H1 (cell line): ENCODE measurements around the gene PIK3R5. TPM values are rescaled to one million over a fixed set of nuclear protein-coding genes. Genes with fewer than 3 reads are reported as not detected.

ENCODE experiments used
- CTCF ChIA-PET: fragments of 300-600 bp; sonication (Branson Sonifier 250); formaldehyde crosslinking; loops from one replicate; lab custom pipeline; 2021; ENCODE audit not compliant: partially characterized antibody; lab: Charles Lee
- POLR2A ChIA-PET: fragments of 300-600 bp; sonication (Branson Sonifier 250); formaldehyde crosslinking; loops from one replicate; lab custom pipeline; 2021; ENCODE audit warnings: inconsistent platforms; ENCODE audit not compliant: partially characterized antibody; lab: Charles Lee
- DNase-seq, 2 experiments: peaks; one replicate each; pipeline versions ENCODE4 v3.0.0 to v3.0.0-alpha.2; 2010 to 2022; ENCODE audit warnings: low spot score in 2 of 2, low read depth in 1 of 2, mixed read lengths in 1 of 2
- FAIRE-seq: peaks from 2 replicates; lab custom pipeline; 2011; peaks lifted over from hg19 to GRCh38; lab: Jason Lieb, UNC
- H2AFZ ChIP-seq: 2 replicates; pipeline ENCODE4 v1.8.1; 2012; ENCODE audit warnings: low read length, inconsistent platforms
- H2AK5ac ChIP-seq: 2 replicates; pipeline ENCODE4 v1.6.1; 2013; ENCODE audit warnings: low read depth, low read length
- H2BK120ac ChIP-seq: replicated peaks from 2 replicates; pipeline ENCODE3; 2013; ENCODE audit warnings: low read depth, low read length, inconsistent platforms
- H2BK12ac ChIP-seq: 2 replicates; pipeline ENCODE4 v1.6.1; 2013; ENCODE audit warnings: low read depth, low read length
- H2BK15ac ChIP-seq: 2 replicates; pipeline ENCODE4 v1.6.1; 2013; ENCODE audit warnings: low read length
- H2BK20ac ChIP-seq: 2 replicates; pipeline ENCODE4 v1.6.1; 2013; ENCODE audit warnings: low read length
- H2BK5ac ChIP-seq: 2 replicates; pipeline ENCODE4 v1.6.1; 2013; ENCODE audit warnings: low read depth, low read length
- H3K14ac ChIP-seq: 2 replicates; pipeline ENCODE4 v1.6.1; 2013; ENCODE audit warnings: inconsistent platforms; ENCODE audit not compliant: insufficient read length
- H3K18ac ChIP-seq: 2 replicates; pipeline ENCODE4 v1.6.1; 2013; ENCODE audit warnings: low read length; ENCODE audit errors: extremely low read depth
- H3K23ac ChIP-seq: 2 replicates; pipeline ENCODE4 v1.6.1; 2013; ENCODE audit warnings: inconsistent platforms; ENCODE audit not compliant: insufficient read length
- H3K23me2 ChIP-seq: 2 replicates; pipeline ENCODE4 v1.6.1; 2013; ENCODE audit warnings: low read depth, low read length
- H3K27ac ChIP-seq: 2 replicates; pipeline ENCODE4 v1.6.1; 2011; ENCODE audit warnings: low read depth, low read length, inconsistent platforms
- H3K27me3 ChIP-seq, 4 experiments: replicated peaks in 1 of 4; 1 replicate in 1 of 4; 2 replicates in 3 of 4; pipeline versions ENCODE4 v1.6.1 to v1.8.1; 2011 to 2013; ENCODE audit warnings: low read length in 3 of 4, mild to moderate bottlenecking in 3 of 4, inconsistent platforms in 2 of 4, mixed read lengths in 2 of 4, moderate library complexity in 1 of 4; ENCODE audit not compliant: control insufficient read depth in 3 of 4, insufficient read depth in 3 of 4; ENCODE audit errors: extremely low read depth in 1 of 4
- H3K36me3 ChIP-seq, 4 experiments: 2 replicates each; pipeline versions ENCODE4 v1.6.1 to v1.8.1; 2011 to 2013; ENCODE audit warnings: mild to moderate bottlenecking in 4 of 4, low read length in 3 of 4, moderate library complexity in 2 of 4, control low read depth in 1 of 4, inconsistent platforms in 1 of 4; ENCODE audit not compliant: insufficient read depth in 4 of 4, control insufficient read depth in 2 of 4
- H3K4ac ChIP-seq: replicated peaks from 2 replicates; pipeline ENCODE3; 2013; ENCODE audit warnings: low read length, low read depth, mixed read lengths, inconsistent platforms; ENCODE audit not compliant: insufficient read length
- H3K4me1 ChIP-seq, 4 experiments: replicated peaks in 1 of 4; 1 replicate in 1 of 4; 2 replicates in 3 of 4; pipeline versions ENCODE4 v1.6.1 to v1.8.1; 2011 to 2013; ENCODE audit warnings: low read length in 3 of 4, inconsistent platforms in 2 of 4, mixed read lengths in 1 of 4; ENCODE audit not compliant: insufficient read depth in 4 of 4, control insufficient read depth in 3 of 4
- H3K4me2 ChIP-seq, 2 experiments: 2 replicates each; pipeline versions ENCODE4 v1.6.1 to v1.8.1; 2011 to 2013; ENCODE audit warnings: low read depth in 2 of 2, low read length in 2 of 2, control low read depth in 1 of 2, inconsistent platforms in 1 of 2, mild to moderate bottlenecking in 1 of 2; ENCODE audit not compliant: insufficient read depth in 1 of 2
- H3K4me3 ChIP-seq, 4 experiments: fragments of 200-600, 300-600 bp in 1 of 4; sonication (generic), shearing (Covaris generic), sonication (Bioruptor Twin) in 1 of 4; 2 replicates each; pipeline versions ENCODE4 v1.5.1 to v1.8.1; 2011 to 2016; ENCODE audit warnings: low read length in 4 of 4, low read depth in 3 of 4, control low read depth in 2 of 4, inconsistent platforms in 2 of 4, mild to moderate bottlenecking in 2 of 4, mixed read lengths in 1 of 4, moderate library complexity in 1 of 4; ENCODE audit not compliant: insufficient read depth in 2 of 4; ENCODE audit errors: extremely low read depth in 1 of 4
- H3K56ac ChIP-seq: replicated peaks from 2 replicates; pipeline ENCODE3; 2013; ENCODE audit warnings: low read depth, mild to moderate bottlenecking, mixed read lengths, low read length, inconsistent platforms; ENCODE audit not compliant: insufficient read length
- H3K79me1 ChIP-seq: 2 replicates; pipeline ENCODE4 v1.6.1; 2013; ENCODE audit warnings: low read depth, low read length, control low read depth
- H3K79me2 ChIP-seq, 2 experiments: 2 replicates each; pipeline versions ENCODE4 v1.6.1 to v1.8.1; 2012 to 2013; ENCODE audit warnings: low read length in 2 of 2, mild to moderate bottlenecking in 2 of 2, inconsistent platforms in 1 of 2; ENCODE audit not compliant: insufficient read depth in 2 of 2, control insufficient read depth in 1 of 2
- H3K9ac ChIP-seq, 4 experiments: replicated peaks in 1 of 4; 1 replicate in 1 of 4; 2 replicates in 3 of 4; pipeline versions ENCODE4 v1.6.1 to v1.8.1; 2011 to 2013; ENCODE audit warnings: low read depth in 3 of 4, low read length in 3 of 4, control low read depth in 2 of 4, mild to moderate bottlenecking in 2 of 4, moderate library complexity in 2 of 4, inconsistent platforms in 1 of 4; ENCODE audit errors: extremely low read depth in 1 of 4
- H3K9me3 ChIP-seq, 2 experiments: 2 replicates each; pipeline versions ENCODE4 v1.6.1 to v1.8.1; 2012 to 2013; ENCODE audit warnings: mild to moderate bottlenecking in 2 of 2, moderate library complexity in 2 of 2, control low read depth in 1 of 2, inconsistent platforms in 1 of 2, low read depth in 1 of 2, low read length in 1 of 2, mixed read lengths in 1 of 2; ENCODE audit not compliant: insufficient read depth in 2 of 2
- H4K20me1 ChIP-seq, 2 experiments: replicated peaks in 1 of 2; 2 replicates each; pipeline versions ENCODE3 to v1.8.1; 2011 to 2013; ENCODE audit warnings: inconsistent platforms in 2 of 2, low read length in 2 of 2, mild to moderate bottlenecking in 1 of 2; ENCODE audit not compliant: insufficient read depth in 2 of 2, control insufficient read depth in 1 of 2
- H4K5ac ChIP-seq: 2 replicates; pipeline ENCODE4 v1.6.1; 2013; ENCODE audit warnings: low read length, low read depth, mixed read lengths, inconsistent platforms; ENCODE audit not compliant: insufficient read length
- H4K8ac ChIP-seq: 2 replicates; pipeline ENCODE4 v1.8.0; 2013; ENCODE audit warnings: mild to moderate bottlenecking, moderate library complexity, low read length, inconsistent platforms; ENCODE audit not compliant: insufficient read depth; ENCODE audit errors: extremely low read depth
- H4K91ac ChIP-seq: replicated peaks from 2 replicates; pipeline ENCODE3; 2013; ENCODE audit warnings: low read length, mixed read lengths, inconsistent platforms; ENCODE audit not compliant: insufficient read length
- ASH2L ChIP-seq: fragments of 200-600, 300-600 bp; sonication (generic); IDR thresholded peaks from one replicate; pipeline ENCODE4 v1.7.1; 2017; ENCODE audit warnings: low read length
- BACH1 ChIP-seq: IDR thresholded peaks from 2 replicates; pipeline ENCODE4 v1.6.1; 2012; ENCODE audit warnings: low read length, improper control_type of control experiment
- CBX5 ChIP-seq: fragments of 300-800, 300-1000 bp; sonication (generic); IDR thresholded peaks from 2 replicates; pipeline ENCODE4 v1.7.1; 2016; ENCODE audit warnings: antibody characterized with exemption, low read length, low read depth
- EP300 ChIP-seq, 2 experiments: IDR thresholded peaks; 1 replicate in 1 of 2; 2 replicates in 1 of 2; pipeline ENCODE4 v1.6.1; 2011 to 2012; ENCODE audit warnings: low read depth in 2 of 2, low read length in 2 of 2, mild to moderate bottlenecking in 2 of 2, borderline replicate concordance in 1 of 2, inconsistent platforms in 1 of 2, moderate library complexity in 1 of 2
- KDM1A ChIP-seq: fragments of 200-600, 300-600 bp; sonication (generic); IDR thresholded peaks from 2 replicates; pipeline ENCODE4 v1.7.1; 2016; ENCODE audit warnings: mild to moderate bottlenecking, low read length, borderline replicate concordance
- MAFK ChIP-seq: IDR thresholded peaks from 2 replicates; pipeline ENCODE4 v1.6.1; 2012; ENCODE audit warnings: low read depth, mild to moderate bottlenecking, improper control_type of control experiment, low read length
- POLR2A ChIP-seq, 2 experiments: IDR thresholded peaks; 1 replicate in 1 of 2; 2 replicates in 1 of 2; pipeline ENCODE4 v1.6.1; 2011; ENCODE audit warnings: low read depth in 2 of 2, low read length in 2 of 2, mild to moderate bottlenecking in 2 of 2; ENCODE audit errors: control extremely low read depth in 1 of 2
- SIX5 ChIP-seq: IDR thresholded peaks from 2 replicates; pipeline ENCODE4 v1.6.1; 2011; ENCODE audit warnings: mild to moderate bottlenecking, low read depth, low read length
- SP4 ChIP-seq: IDR thresholded peaks from 2 replicates; pipeline ENCODE4 v1.6.1; 2012; ENCODE audit warnings: low read length, inconsistent platforms
- SUZ12 ChIP-seq: fragments of 200-600 bp; sonication (generic); IDR thresholded peaks from 2 replicates; pipeline ENCODE4 v1.6.1; 2012; ENCODE audit warnings: mild to moderate bottlenecking, inconsistent platforms, low read length, moderate library complexity, mixed read lengths
- TAF7 ChIP-seq: optimal IDR thresholded peaks from 2 replicates; pipeline ENCODE3; 2011; ENCODE audit warnings: low read depth, mild to moderate bottlenecking, inconsistent platforms, low read length, moderate library complexity, borderline replicate concordance
- TEAD4 ChIP-seq: IDR thresholded peaks from 2 replicates; pipeline ENCODE4 v1.6.1; 2012; ENCODE audit warnings: low read depth, low read length, inconsistent platforms, mixed read lengths
- YY1 ChIP-seq: IDR thresholded peaks from 2 replicates; pipeline ENCODE4 v1.6.1; 2011; ENCODE audit warnings: low read depth, mild to moderate bottlenecking, low read length
- WGBS, 2 experiments: shearing (Covaris generic) in 1 of 2; methylation state at CpG; one replicate each; pipeline versions ENCODE4 v1.1.6 to v1.1.7; 2013 to 2015; ENCODE audit warnings: low lambda C conversion rate in 2 of 2, mixed read lengths in 2 of 2, inconsistent platforms in 1 of 2, low coverage in 1 of 2, missing lambda C conversion rate in 1 of 2; ENCODE audit not compliant: insufficient replicate concordance in 2 of 2, insufficient coverage in 1 of 2, insufficient read length in 1 of 2; ENCODE audit errors: extremely low coverage in 1 of 2, missing lambda C conversion rate in 1 of 2; 5-methylcytosine and 5-hydroxymethylcytosine counted together
- polyA plus RNA-seq, 7 experiments: library from polyadenylated mRNA; depleted of rRNA in 3 of 7; stranded (reverse) in 5 of 7; unstranded in 2 of 7; fragments of >200 nt in 5 of 7; fragments of 200-250 nt in 2 of 7; gene quantifications; 1 replicate in 5 of 7; 2 replicates in 1 of 7; 4 replicates in 1 of 7; pipeline versions ENCODE4 v1.2.1 to v1.2.3, GENCODE V29; 2011 to 2013; ENCODE audit warnings: missing spikeins in 2 of 7, mixed read lengths in 2 of 7
- total RNA-seq: library from RNA; stranded (reverse); fragmentation: NEBNext Ultra II Directional; extraction: Animal tissue kit (Norgen Biotek cat#: 25700); gene quantifications from 2 replicates; pipeline ENCODE4 v1.2.1, GENCODE V29; 2021
- TF ChIP-seq, protein P1 (sequence below): IDR thresholded peaks from 2 replicates; pipeline ENCODE4 v1.6.1; 2012; ENCODE audit warnings: inconsistent platforms
- TF ChIP-seq, protein P2 (sequence below): IDR thresholded peaks from 2 replicates; pipeline ENCODE4 v1.6.1; 2012; ENCODE audit warnings: inconsistent platforms

PIK3R5 gene
- total and polyA plus RNA-seq, 2 of the 8 experiments (the other 6 are each of a cell fraction or from before 2014, with no cell fraction given) = 2.7 to 4.3 TPM

DNA sequence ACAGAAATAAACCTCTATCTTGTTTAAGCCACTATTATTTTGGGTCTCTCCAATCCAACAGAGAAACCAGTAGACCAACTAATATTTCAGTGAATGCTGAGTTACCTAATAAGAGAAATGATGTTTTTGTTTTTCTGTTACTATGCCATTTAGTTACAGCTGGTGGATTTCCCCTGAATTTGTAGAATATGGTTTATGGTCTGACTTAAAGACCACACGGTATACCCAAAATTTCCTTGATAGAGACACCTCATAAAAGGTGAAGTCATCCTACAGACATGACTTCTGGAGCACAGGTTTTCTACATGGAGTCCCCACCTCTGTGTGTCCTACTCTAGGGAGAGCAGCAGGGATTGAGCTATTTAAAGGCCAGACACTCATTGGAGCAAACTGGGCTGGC is 13.3 kb downstream of the PIK3R5 start:
- ChIA-PET CTCF (interaction anchor here (1.5 kb wide), 1 partner anchor 12 kb away, joined by 3 read pairs; no protein-coding TSS in a partner anchor), POLR2A (interaction anchor here (1.0 to 1.2 kb wide), 2 partner anchors 9 to 11 kb away, joined by 3 read pairs; no protein-coding TSS in a partner anchor)
- Histone ChIP-seq H2BK120ac (no peak overlapping the region), H3K4ac (no peak overlapping the region), H3K79me1 (no peaks in the 10 kb centered on the region), H2BK20ac (no peak overlapping the region), H4K20me1 (no peaks in the 10 kb centered on the region), H3K4me2 (no peak overlapping the region), H4K91ac (no peak overlapping the region), H2BK12ac (no peak overlapping the region), H3K4me1 (no peaks in the 10 kb centered on the region; a peak in 2 of 7 replicates), H3K9me3 (no peaks in the 10 kb centered on the region), H3K27me3 (no peaks in the 10 kb centered on the region), H3K56ac (no peak overlapping the region), H2AK5ac (no peak overlapping the region), H2BK5ac (no peak overlapping the region), H3K23me2 (no peaks in the 10 kb centered on the region), H3K23ac (no peak overlapping the region), H3K9ac (no peak overlapping the region), H3K18ac (no peak overlapping the region), H2BK15ac (no peak overlapping the region), H4K8ac (no peak overlapping the region), H3K4me3 (no peak overlapping the region), H3K36me3 (no peaks in the 10 kb centered on the region), H3K27ac (no peak overlapping the region), H3K14ac (no peak overlapping the region), H2AFZ (no peak overlapping the region), H3K79me2 (no peaks in the 10 kb centered on the region), H4K5ac (no peak overlapping the region)
- DNase-seq = no peak
- FAIRE-seq = no peak
- WGBS, 2 experiments = 92% methylated on average over 1 of the region's 1 CpG; no CpG with 5 or more reads in 1 of the 2 experiments
- TF ChIP-seq SUZ12 = no peak
- no peak for TF ChIP-seq TEAD4
- TF ChIP-seq TAF7 = no peak
- no peak for TF ChIP-seq POLR2A (IDR thresholded peaks at IDR 0.05; ENCODE audit: control extremely low read depth in 1 of 2, low read depth in 2 of 2, low read length in 2 of 2)
- no peak for TF ChIP-seq MAFK
- no peak for TF ChIP-seq KDM1A
- TF ChIP-seq BACH1 = no peak
- TF ChIP-seq, protein P1, sequence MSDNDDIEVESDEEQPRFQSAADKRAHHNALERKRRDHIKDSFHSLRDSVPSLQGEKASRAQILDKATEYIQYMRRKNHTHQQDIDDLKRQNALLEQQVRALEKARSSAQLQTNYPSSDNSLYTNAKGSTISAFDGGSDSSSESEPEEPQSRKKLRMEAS = no peak
- no peak for TF ChIP-seq ASH2L
- TF ChIP-seq YY1 = no peak
- TF ChIP-seq SIX5 = no peak
- TF ChIP-seq EP300 (IDR thresholded peaks at IDR 0.05; ENCODE audit: borderline replicate concordance in 1 of 2, low read depth in 2 of 2, low read length in 2 of 2) = no peak
- no peak for TF ChIP-seq SP4
- TF ChIP-seq, protein P2, sequence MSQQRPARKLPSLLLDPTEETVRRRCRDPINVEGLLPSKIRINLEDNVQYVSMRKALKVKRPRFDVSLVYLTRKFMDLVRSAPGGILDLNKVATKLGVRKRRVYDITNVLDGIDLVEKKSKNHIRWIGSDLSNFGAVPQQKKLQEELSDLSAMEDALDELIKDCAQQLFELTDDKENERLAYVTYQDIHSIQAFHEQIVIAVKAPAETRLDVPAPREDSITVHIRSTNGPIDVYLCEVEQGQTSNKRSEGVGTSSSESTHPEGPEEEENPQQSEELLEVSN = no peak
- TF ChIP-seq CBX5 = no peak
